ENCODE measurements around the gene RNLS.
A peak's percentile ranks its signal among the peaks of the same experiment; 100 is the strongest.

Gene RNLS

DNA sequence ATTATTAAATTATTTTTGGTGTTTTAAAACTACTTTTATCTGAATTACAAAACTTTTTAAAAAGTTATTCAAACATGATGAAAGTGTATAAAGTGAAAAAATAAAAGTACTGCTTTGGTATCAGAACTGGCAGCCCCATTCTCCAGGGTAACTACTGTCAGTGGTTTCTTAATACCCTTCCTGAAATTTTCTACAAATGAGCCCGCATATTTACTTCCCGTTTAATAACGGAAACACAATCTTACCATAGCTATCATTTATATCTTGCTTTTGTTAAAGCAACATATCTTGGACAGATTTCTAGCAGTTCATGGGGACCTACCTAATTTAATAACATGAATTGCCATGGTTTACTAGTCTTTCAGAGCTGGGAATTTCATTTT, 249.9 kb downstream of the RNLS start:
- no peak overlapping the region for H3K4me3 ChIP-seq (replicated peaks; ENCODE audit: low read depth, low read length)
- TF ChIP-seq, protein P1, sequence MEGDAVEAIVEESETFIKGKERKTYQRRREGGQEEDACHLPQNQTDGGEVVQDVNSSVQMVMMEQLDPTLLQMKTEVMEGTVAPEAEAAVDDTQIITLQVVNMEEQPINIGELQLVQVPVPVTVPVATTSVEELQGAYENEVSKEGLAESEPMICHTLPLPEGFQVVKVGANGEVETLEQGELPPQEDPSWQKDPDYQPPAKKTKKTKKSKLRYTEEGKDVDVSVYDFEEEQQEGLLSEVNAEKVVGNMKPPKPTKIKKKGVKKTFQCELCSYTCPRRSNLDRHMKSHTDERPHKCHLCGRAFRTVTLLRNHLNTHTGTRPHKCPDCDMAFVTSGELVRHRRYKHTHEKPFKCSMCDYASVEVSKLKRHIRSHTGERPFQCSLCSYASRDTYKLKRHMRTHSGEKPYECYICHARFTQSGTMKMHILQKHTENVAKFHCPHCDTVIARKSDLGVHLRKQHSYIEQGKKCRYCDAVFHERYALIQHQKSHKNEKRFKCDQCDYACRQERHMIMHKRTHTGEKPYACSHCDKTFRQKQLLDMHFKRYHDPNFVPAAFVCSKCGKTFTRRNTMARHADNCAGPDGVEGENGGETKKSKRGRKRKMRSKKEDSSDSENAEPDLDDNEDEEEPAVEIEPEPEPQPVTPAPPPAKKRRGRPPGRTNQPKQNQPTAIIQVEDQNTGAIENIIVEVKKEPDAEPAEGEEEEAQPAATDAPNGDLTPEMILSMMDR (IDR thresholded peaks at IDR 0.05; ENCODE audit: low read length, missing control alignments), result no peak
- no peak for DNase-seq (ENCODE audit: low read depth)

DNA sequence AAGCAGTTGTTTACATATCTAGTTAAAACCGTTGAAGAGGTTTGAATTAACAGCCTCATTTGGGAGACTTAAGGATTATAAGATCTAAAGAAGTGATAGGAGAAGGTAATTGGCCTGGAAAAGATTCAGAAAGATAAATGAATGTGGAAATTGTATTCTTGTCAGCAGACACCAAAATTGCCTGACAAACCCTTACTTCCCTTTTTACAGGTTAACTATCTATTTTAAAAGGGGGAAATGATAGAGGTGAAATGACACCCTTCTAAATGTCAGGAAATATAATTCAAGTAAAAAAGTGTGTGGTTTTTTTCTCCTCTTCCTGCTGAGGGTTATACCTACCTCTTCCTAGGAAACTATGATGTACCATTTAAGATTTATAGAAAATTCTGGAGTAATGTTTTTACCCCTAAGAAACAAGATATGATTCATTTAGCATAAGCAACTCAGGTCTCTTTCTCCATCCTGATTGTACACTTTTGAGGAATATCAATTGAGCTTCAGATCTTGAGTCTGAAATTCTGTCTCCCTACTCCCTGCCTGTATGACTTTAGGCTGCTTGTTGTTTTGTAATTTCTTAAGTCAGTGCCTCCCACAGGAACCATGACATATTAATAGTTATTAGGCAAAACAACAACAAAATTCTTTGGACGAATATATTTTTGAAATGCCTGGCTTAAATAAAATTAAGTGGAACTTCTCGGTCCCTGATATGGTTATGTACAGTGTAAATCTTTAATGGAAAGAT, 250.4 kb downstream of the RNLS start:
- TF ChIP-seq, protein P1 (IDR thresholded peaks at IDR 0.05; ENCODE audit: low read length, missing control alignments), result no peak
- H3K4me3 ChIP-seq (replicated peaks; ENCODE audit: low read depth, low read length), result no peak overlapping the region
- no peak for DNase-seq (ENCODE audit: low read depth)

DNA sequence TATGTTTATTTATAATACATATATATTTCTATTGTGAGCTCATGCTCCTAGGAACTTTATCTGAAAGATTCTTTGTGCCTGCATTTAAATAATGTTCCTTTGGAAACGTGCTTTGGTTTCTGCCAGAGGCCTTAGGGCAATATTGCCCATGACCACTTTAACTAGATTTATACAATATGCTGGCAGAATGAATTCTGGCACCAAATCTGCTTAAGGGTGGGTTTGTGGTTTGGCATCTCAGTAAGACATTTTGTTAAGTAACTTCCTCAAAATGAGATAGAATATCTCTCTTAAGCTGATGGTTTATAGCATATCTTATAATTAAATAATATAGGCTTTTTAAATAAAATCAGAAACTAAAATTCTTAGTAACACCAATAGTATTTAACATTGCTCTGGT, 252.9 kb downstream of the RNLS start:
- TF ChIP-seq, protein P1 (IDR thresholded peaks at IDR 0.05; ENCODE audit: low read length, missing control alignments), result no peak
- DNase-seq (ENCODE audit: low read depth), result no peak

DNA sequence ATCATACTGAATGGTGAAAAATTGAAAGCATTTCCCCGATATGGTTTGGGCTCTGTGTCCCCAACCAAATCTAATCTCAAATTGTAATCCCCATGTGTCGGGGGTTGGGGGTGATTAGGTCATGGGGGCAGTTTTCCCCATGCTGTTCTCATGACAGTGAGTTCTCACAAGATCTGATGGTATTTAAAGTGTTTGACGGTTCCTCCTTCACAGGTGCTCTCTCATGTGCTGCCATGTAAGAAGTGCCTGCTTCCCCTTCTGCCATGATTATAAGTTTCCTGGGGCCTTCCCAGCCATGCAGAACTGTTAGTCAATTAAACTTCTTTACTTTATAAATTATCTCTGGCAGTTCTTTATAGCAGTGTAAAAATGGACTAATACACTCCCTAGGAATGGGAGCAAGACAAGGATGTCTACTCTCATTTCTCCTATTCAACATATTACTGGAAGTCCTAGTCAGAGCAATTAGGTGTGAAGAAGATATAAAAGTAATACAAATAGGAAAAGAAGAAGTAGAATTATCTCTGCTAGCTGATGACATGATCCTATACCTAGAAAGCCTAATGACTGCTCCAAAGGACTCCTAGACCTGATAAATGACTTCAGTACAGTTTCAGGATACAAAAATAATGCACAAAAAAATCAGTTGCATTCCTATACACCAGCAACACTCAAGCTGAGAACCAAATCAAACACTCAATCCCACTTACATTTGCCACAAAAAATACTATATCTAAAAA, 260.6 kb downstream of the RNLS start:
- H3K4me3 ChIP-seq (replicated peaks; ENCODE audit: low read depth, low read length), result no peak overlapping the region
- TF ChIP-seq, protein P1 (IDR thresholded peaks at IDR 0.05; ENCODE audit: low read length, missing control alignments), result no peak
- DNase-seq (ENCODE audit: low read depth), result no peak

More for the DNA sequence above, 252.9 kb downstream of the RNLS start:
- no peak overlapping the region for H3K4me3 ChIP-seq (replicated peaks; ENCODE audit: low read depth, low read length)

DNA sequence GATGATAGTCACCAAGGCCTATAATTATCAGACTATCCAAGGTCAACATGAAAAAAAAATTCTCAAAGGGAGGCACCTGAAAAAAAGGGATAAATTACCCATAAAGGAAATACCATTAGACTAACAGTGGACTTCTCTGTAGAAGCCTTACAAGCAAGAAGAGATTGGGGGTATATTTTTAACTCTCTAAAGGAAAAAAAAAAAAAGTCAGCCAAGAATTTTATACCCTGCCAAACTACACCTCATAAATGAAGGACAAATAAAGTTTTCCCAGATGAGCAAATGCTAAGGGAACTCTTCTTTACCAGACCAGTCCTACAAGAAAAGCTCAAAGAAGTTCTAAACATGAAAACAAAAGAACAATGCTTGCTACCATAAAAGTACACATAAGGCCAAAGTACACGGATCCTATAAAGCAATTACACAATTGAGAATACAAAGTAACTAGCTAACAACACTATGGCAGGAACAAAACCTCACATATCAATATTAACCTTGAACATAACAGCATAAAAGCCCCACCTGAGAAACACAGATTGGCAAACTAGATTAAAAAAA, 263.1 kb downstream of the RNLS start:
- no peak overlapping the region for H3K4me3 ChIP-seq (replicated peaks; ENCODE audit: low read depth, low read length)
- TF ChIP-seq, protein P1 (IDR thresholded peaks at IDR 0.05; ENCODE audit: low read length, missing control alignments), result no peak
- no peak for DNase-seq (ENCODE audit: low read depth)

DNA sequence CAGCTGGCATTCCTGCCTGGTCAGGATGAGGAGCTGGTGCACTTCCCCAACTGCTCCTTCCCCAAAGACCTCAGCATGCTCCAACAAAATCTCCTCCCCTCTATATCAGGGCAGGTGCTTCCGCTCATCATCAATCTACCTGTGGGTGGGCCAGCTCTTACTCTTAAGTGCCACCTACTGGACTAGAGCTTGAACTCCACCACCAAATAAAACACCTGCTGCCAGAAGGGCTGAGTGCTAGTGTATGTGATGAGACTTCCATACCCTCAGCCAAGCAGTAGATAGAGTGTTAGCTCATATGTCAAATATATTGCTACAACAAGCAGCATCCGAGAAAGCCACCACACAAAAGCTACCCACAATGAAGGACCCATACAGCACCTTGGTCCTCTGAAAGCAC, 264.3 kb downstream of the RNLS start:
- no peak overlapping the region for H3K4me3 ChIP-seq (replicated peaks; ENCODE audit: low read depth, low read length)
- peak; percentile 10 for DNase-seq (ENCODE audit: low read depth)
- TF ChIP-seq, protein P1 (IDR thresholded peaks at IDR 0.05; ENCODE audit: low read length, missing control alignments), result peak; percentile 23
